Measurements from ENCODE around the gene GNB4. TPM values are rescaled to one million over a fixed set of nuclear protein-coding genes. Genes with fewer than 3 reads are reported as not detected.

Gene GNB4
- total RNA-seq, 1 experiment from 2014 or later: 19.4 TPM

- POLR2A ChIA-PET (ENCODE audit: unreplicated experiment): no interaction called here
- no TSS peak for BruUV-seq (replicated peaks)
- no peaks in the 10 kb centered on the region for H3K36me3 ChIP-seq (ENCODE audit: low read depth)
Measured at GRCh38 chr3:179464323-179465092, 13.2 kb upstream of the GNB4 start.

GRCh38 chr3:179463319-179463718 lies 12.0 kb upstream of the GNB4 start:
- Histone ChIP-seq H3K27ac (no peak overlapping the region), H3K79me2 (ENCODE audit: low read depth) (no peaks in the 10 kb centered on the region), H3K36me3 (ENCODE audit: low read depth) (no peaks in the 10 kb centered on the region), H3K4me1 (replicated peaks; ENCODE audit: insufficient read depth) (no peaks in the 10 kb centered on the region), H4K20me1 (ENCODE audit: insufficient read depth) (no peaks in the 10 kb centered on the region), H3K9me3 (ENCODE audit: insufficient read depth, low read depth) (no peaks in the 10 kb centered on the region), H3K4me2 (no peak overlapping the region), H3K9me2 (ENCODE audit: insufficient read depth) (no peaks in the 10 kb centered on the region), H2AFZ (no peak overlapping the region), H3K4me3 (no peak overlapping the region), H3K27me3 (ENCODE audit: insufficient read depth, low read depth) (no peaks in the 10 kb centered on the region), H3F3A (ENCODE audit: insufficient read depth, low read depth) (no peaks in the 10 kb centered on the region)
- ChIA-PET CTCF (no interaction called here), POLR2A (ENCODE audit: unreplicated experiment) (no interaction called here)
- TF ChIP-seq CTCF (conservative IDR thresholded peaks at IDR 0.05) (no peak), EZH2 (IDR thresholded peaks at IDR 0.05; ENCODE audit: low read depth) (no peak)
- intact Hi-C loops (cut with micrococcal nuclease; ENCODE audit: unreplicated experiment): no loop called here
- DNase-seq: no peak
- BruUV-seq (replicated peaks): no TSS peak

More at GRCh38 chr3:179464323-179465092, 13.2 kb upstream of the GNB4 start:
- Histone ChIP-seq H3K79me2 (ENCODE audit: low read depth) (no peaks in the 10 kb centered on the region), H3K27ac (no peak overlapping the region), H3K4me2 (no peak overlapping the region), H3K27me3 (ENCODE audit: insufficient read depth, low read depth) (no peaks in the 10 kb centered on the region), H4K20me1 (ENCODE audit: insufficient read depth) (no peaks in the 10 kb centered on the region), H3K4me3 (no peak overlapping the region), H3K4me1 (replicated peaks; ENCODE audit: insufficient read depth) (no peaks in the 10 kb centered on the region), H3K9me3 (ENCODE audit: insufficient read depth, low read depth) (no peaks in the 10 kb centered on the region), H3K9me2 (ENCODE audit: insufficient read depth) (no peaks in the 10 kb centered on the region), H3F3A (ENCODE audit: insufficient read depth, low read depth) (no peaks in the 10 kb centered on the region), H2AFZ (peak overlapping the region; percentile 41)
- intact Hi-C loops (cut with micrococcal nuclease; ENCODE audit: unreplicated experiment): no loop called here
- DNase-seq: peak in 1 of 2 experiments; percentile 67
- no peak for TF ChIP-seq EZH2 (IDR thresholded peaks at IDR 0.05; ENCODE audit: low read depth)
- no peak for TF ChIP-seq CTCF (conservative IDR thresholded peaks at IDR 0.05)
- CTCF ChIA-PET: no interaction called here

GRCh38 chr3:179460260-179460659 lies 9.0 kb upstream of the GNB4 start:
- H3K79me2 ChIP-seq (ENCODE audit: low read depth): no peaks in the 10 kb centered on the region
- TF ChIP-seq CTCF (conservative IDR thresholded peaks at IDR 0.05): no peak
- no peaks in the 10 kb centered on the region for H3K36me3 ChIP-seq (ENCODE audit: low read depth)
- DNase-seq: no peak
- POLR2A ChIA-PET (ENCODE audit: unreplicated experiment): no interaction called here
- H3K4me3 ChIP-seq: no peak overlapping the region
- intact Hi-C loops (cut with micrococcal nuclease; ENCODE audit: unreplicated experiment): no loop called here
- no peaks in the 10 kb centered on the region for H3K4me1 ChIP-seq (replicated peaks; ENCODE audit: insufficient read depth)
- H3F3A ChIP-seq (ENCODE audit: insufficient read depth, low read depth): no peaks in the 10 kb centered on the region
- no peak overlapping the region for H3K27ac ChIP-seq
- H4K20me1 ChIP-seq (ENCODE audit: insufficient read depth): no peaks in the 10 kb centered on the region
- no peaks in the 10 kb centered on the region for H3K27me3 ChIP-seq (ENCODE audit: insufficient read depth, low read depth)
- CTCF ChIA-PET: no interaction called here
- H3K9me3 ChIP-seq (ENCODE audit: insufficient read depth, low read depth): no peaks in the 10 kb centered on the region
- H3K4me2 ChIP-seq: no peak overlapping the region
- no peaks in the 10 kb centered on the region for H3K9me2 ChIP-seq (ENCODE audit: insufficient read depth)
- BruUV-seq (replicated peaks): no TSS peak
- no peak overlapping the region for H2AFZ ChIP-seq
